SHP77 treated with DMSO at 0.1 percent for 48 hours (cell line): Measurements from ENCODE around the gene TAF11L6.
"Not testable (repeated sequence)": the region's sequence is repeated elsewhere in the genome, so short reads cannot be mapped to it uniquely, and the experiment has no call there.

ENCODE experiments used
- DNase-seq: peaks from one replicate; lab custom pipeline; 2025; lab: John Stamatoyannopoulos, UW

TAF11L6 gene

GRCh38 chr5:17528369-17528768, at the start of gene TAF11L6:
TAF11L6 (plus strand) TSS chr5:17528669.
- not testable (repeated sequence) for DNase-seq

GRCh38 chr5:17481378-17481777, 47.1 kb upstream of the TAF11L6 start:
- DNase-seq, result no peak

- DNase-seq, result no peak
Measured at GRCh38 chr5:17482790-17483189, 45.7 kb upstream of the TAF11L6 start.

GRCh38 chr5:17486464-17487173, 41.9 kb upstream of the TAF11L6 start:
- not testable (repeated sequence) for DNase-seq

GRCh38 chr5:17487174-17487512, 41.3 kb upstream of the TAF11L6 start:
- DNase-seq, result no peak

GRCh38 chr5:17491257-17491656, 37.2 kb upstream of the TAF11L6 start:
- DNase-seq, result not testable (repeated sequence)

GRCh38 chr5:17492770-17493169, 35.7 kb upstream of the TAF11L6 start:
- DNase-seq, result no peak

- DNase-seq, result no peak
Measured at GRCh38 chr5:17497446-17497845, 31.0 kb upstream of the TAF11L6 start.

- DNase-seq, result not testable (repeated sequence)
Measured at GRCh38 chr5:17497931-17498330, 30.5 kb upstream of the TAF11L6 start, which contains the start of gene TAF11L2. TAF11L2 (plus strand) TSS chr5:17498231.

GRCh38 chr5:17511775-17512325, 16.6 kb upstream of the TAF11L6 start:
- DNase-seq, result no peak

GRCh38 chr5:17517526-17517925, 10.9 kb upstream of the TAF11L6 start:
- not testable (repeated sequence) for DNase-seq

GRCh38 chr5:17518067-17518466, 10.4 kb upstream of the TAF11L6 start, which contains the start of gene TAF11L3:
TAF11L3 (plus strand) TSS chr5:17518367.
- DNase-seq, result not testable (repeated sequence)

- not testable (repeated sequence) for DNase-seq
Measured at GRCh38 chr5:17519508-17519907, 9.0 kb upstream of the TAF11L6 start.

GRCh38 chr5:17521501-17521900, 7.0 kb upstream of the TAF11L6 start, which contains the start of gene TAF11L4:
TAF11L4 (plus strand) TSS chr5:17521801.
- DNase-seq, result not testable (repeated sequence)

- not testable (repeated sequence) for DNase-seq
Measured at GRCh38 chr5:17524935-17525334, 3.5 kb upstream of the TAF11L6 start, which contains the start of gene TAF11L5. TAF11L5 (plus strand) TSS chr5:17525235.

GRCh38 chr5:17526504-17526903, 2.0 kb upstream of the TAF11L6 start:
- not testable (repeated sequence) for DNase-seq
